Measurements from ENCODE around the gene LRP1-AS.

The LRP1-AS gene

DNA sequence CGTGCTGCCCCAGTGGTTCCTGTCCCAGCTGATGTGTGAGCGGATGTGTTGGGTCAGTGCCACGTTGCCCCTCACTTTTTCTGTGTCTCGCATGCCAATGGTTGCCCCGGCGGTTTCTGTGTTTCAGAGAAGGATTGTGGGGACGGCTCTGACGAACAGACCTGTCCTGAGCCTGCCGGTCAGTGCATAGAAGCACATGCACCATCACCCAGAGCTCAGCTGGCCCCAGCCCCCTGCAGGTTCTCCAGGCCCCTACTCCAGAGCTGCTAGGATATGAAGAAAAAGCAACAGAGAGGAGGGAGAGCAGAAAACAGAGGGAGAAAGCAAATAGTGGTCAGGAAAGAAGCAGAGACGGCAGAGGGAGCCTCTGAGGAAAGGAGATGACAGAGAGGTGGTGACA, 20.6 kb upstream of the LRP1-AS start:
- Histone ChIP-seq H3K4me1 (no peaks in the 10 kb centered on the region), H3K9me3 (no peaks in the 10 kb centered on the region), H3K36me3 (no peaks in the 10 kb centered on the region), H3K4me3 (ENCODE audit: low read depth, low read length) (no peak overlapping the region), H3K27me3 (no peaks in the 10 kb centered on the region)
- no peak for DNase-seq
- no peak for TF ChIP-seq CTCF (IDR thresholded peaks at IDR 0.05; ENCODE audit: low read depth, low read length)

DNA sequence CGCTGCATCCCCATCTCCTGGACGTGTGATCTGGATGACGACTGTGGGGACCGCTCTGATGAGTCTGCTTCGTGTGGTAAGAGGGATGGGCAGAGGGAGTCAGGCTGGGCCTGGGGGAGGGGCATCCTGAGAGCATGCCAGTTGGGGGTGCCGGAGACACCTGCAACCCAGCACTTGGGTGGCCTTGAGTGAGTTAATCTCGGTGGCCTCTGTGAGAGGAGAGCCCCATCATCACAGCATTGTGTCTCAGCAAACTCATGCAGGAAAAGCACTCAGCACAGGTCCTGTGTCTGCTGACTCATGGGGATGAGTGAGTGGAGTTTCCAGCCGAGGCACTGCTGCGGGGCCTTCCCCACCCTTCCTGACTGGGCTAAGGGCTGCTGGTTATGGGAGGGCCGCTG, 19.6 kb upstream of the LRP1-AS start:
- Histone ChIP-seq H3K4me3 (ENCODE audit: low read depth, low read length) (no peak overlapping the region), H3K36me3 (no peaks in the 10 kb centered on the region), H3K9me3 (no peaks in the 10 kb centered on the region), H3K4me1 (no peaks in the 10 kb centered on the region), H3K27me3 (no peaks in the 10 kb centered on the region)
- no peak for DNase-seq
- no peak for TF ChIP-seq CTCF (IDR thresholded peaks at IDR 0.05; ENCODE audit: low read depth, low read length)

- Histone ChIP-seq H3K4me1 (no peaks in the 10 kb centered on the region), H3K9me3 (no peaks in the 10 kb centered on the region), H3K4me3 (ENCODE audit: low read depth, low read length) (no peak overlapping the region), H3K36me3 (no peaks in the 10 kb centered on the region), H3K27me3 (no peaks in the 10 kb centered on the region)
- no peak for TF ChIP-seq CTCF (IDR thresholded peaks at IDR 0.05; ENCODE audit: low read depth, low read length)
- DNase-seq: no peak
Observed at GRCh38 chr12:57165741-57166140, 18.3 kb upstream of the LRP1-AS start.

DNA sequence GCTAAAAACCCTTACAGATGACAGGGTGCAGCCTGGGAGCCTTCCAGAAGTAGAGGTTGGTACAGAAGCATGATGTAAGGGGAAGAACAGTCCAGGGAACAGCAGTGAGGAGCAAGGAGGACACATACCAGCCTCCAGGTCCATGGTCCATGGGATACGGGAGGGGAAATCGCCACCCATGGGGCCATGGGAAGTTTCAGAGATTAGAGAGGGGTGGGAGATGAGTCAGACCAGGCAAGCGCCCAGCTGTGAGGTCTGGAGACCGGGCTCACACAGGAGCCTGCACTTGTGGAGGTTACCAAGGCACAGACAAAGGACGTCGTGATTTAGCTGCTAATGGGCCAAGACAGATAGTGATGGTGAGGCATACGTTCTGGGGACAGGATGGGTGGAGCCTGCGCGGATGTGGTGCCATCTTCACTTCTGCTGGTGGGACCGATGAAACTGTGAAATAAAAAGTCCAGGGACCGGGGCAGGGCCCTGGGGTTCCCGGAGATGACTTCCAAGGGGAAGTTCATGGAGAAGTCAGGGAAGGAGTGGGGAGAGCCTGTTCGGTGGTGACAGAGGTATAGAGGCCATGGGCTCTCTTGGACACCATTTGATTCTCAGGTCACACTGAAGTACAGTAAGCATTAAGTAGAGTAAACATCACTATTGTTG, 17.7 kb upstream of the LRP1-AS start:
- H3K9me3 ChIP-seq: no peaks in the 10 kb centered on the region
- H3K36me3 ChIP-seq: no peaks in the 10 kb centered on the region
- TF ChIP-seq CTCF (IDR thresholded peaks at IDR 0.05; ENCODE audit: low read depth, low read length): no peak
- H3K4me3 ChIP-seq (ENCODE audit: low read depth, low read length): no peak overlapping the region
- DNase-seq: peak; percentile 44
- H3K27me3 ChIP-seq: no peaks in the 10 kb centered on the region
- H3K4me1 ChIP-seq: no peaks in the 10 kb centered on the region

DNA sequence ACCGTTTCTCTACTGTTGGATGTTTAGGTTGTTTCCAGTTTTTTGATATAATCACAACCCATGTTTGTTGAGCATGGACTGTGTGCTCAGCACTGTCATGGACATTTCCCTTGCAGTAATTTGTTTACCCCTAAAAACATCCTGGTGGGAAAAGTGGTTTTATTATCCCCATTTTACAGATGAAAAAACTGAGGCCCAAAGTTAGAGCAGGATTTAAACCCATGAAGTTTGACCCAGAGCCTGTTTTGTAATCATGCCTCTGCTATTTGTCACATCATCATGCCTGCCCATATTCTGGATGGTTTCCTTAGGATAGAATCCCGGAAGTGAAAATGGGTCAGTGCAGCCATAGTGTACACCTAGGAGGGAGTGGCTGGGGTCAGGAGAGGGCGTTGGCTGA, 17.0 kb upstream of the LRP1-AS start:
- no peaks in the 10 kb centered on the region for H3K4me1 ChIP-seq
- no peak for TF ChIP-seq CTCF (IDR thresholded peaks at IDR 0.05; ENCODE audit: low read depth, low read length)
- H3K36me3 ChIP-seq: no peaks in the 10 kb centered on the region
- H3K4me3 ChIP-seq (ENCODE audit: low read depth, low read length): no peak overlapping the region
- H3K27me3 ChIP-seq: no peaks in the 10 kb centered on the region
- no peaks in the 10 kb centered on the region for H3K9me3 ChIP-seq
- no peak for DNase-seq

DNA sequence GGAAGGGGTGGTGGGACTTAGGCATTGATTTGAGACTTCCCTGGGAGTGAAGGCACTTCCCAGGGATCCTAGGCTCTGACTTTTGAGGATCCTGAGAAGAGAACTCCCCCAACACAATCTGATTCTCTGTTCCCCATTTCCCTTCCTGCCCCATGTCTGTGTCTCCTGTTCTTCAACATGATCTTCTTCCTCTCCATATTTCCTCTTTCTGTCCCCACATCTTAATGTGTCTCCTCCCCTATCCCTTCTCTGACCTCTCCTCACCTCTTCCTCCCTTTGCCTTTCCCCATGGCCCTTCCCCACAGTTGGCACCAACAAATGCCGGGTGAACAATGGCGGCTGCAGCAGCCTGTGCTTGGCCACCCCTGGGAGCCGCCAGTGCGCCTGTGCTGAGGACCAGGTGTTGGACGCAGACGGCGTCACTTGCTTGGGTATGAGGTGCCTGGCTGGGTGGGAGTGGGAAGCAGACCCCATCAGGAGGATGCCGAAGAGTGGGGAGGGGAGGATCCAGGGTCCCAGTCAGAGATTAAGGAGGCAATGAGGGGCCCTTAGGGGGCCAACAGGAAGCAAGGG, 15.2 kb upstream of the LRP1-AS start:
- DNase-seq: no peak
- no peaks in the 10 kb centered on the region for H3K36me3 ChIP-seq

More for the DNA sequence above, 15.2 kb upstream of the LRP1-AS start:
- Histone ChIP-seq H3K4me1 (peaks cover 10% of the 10 kb centered on the region; the same call in 1 of the 2 replicates), H3K4me3 (ENCODE audit: low read depth, low read length) (no peak overlapping the region), H3K9me3 (no peaks in the 10 kb centered on the region), H3K27me3 (no peaks in the 10 kb centered on the region)
- TF ChIP-seq CTCF (IDR thresholded peaks at IDR 0.05; ENCODE audit: low read depth, low read length): no peak
